ENCODE measurements around the gene CCDC102B.
"Not testable (repeated sequence)": the region's sequence is repeated elsewhere in the genome, so short reads cannot be mapped to it uniquely, and the experiment has no call there.

CCDC102B gene

DNA sequence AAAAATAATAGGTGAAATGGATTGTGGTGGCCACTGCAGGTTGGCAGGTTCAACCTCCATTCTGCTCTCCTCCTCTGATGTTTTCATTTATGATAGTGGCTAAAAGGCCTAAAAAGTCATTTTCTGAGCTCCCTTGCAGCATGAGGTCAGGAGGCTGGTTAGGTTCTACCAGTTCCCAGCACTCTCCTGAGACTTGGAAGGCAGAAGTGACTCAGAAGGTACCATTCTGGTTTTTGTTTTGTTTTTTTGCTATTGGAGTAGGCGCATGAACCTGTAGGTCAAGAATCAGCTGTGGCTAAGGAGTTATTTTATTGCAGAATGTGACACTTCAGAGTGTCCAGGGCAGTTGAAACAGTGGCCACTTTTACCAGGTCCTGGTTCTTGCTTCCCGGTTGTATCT, 181.9 kb downstream of the CCDC102B start:
- no peak for DNase-seq (ENCODE audit: low spot score)

DNA sequence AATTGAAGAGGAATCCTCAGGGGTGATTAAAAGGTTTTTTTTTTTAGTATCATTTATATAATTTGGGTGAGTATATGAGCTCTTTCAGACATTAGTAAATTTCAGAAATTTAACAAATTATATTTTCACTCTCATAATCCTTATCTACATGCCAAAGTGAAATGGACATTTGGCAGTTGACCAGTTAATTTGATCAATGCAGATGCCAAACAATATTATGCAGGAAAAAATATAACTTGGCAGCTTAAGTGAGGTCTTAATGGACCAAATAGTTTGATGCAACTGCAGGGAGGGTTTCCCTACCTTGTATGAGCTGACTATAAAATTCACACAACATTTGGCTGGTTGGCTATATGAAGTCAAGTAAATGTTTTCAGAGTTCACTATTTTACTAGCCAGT, 185.2 kb downstream of the CCDC102B start:
- DNase-seq (ENCODE audit: low spot score) = no peak

DNA sequence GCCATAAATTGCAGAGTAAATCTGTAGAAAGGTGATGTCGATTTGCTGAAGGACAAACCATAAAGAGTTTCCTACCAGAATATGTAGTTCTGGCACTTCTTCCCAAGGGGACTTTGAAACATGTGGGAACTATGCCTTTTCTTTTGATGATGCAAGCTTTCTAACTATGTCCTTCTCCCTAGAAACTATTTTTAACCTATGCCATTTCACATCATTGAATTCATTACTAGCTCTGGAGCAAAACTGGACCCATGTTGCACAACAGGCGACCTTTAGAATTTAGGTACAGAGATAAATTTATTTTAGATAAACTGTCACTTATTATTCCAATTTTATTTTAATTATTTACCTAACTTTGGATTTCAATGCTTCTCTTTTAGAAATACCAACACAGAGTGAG, 186.5 kb downstream of the CCDC102B start:
- no peak for DNase-seq (ENCODE audit: low spot score)

DNA sequence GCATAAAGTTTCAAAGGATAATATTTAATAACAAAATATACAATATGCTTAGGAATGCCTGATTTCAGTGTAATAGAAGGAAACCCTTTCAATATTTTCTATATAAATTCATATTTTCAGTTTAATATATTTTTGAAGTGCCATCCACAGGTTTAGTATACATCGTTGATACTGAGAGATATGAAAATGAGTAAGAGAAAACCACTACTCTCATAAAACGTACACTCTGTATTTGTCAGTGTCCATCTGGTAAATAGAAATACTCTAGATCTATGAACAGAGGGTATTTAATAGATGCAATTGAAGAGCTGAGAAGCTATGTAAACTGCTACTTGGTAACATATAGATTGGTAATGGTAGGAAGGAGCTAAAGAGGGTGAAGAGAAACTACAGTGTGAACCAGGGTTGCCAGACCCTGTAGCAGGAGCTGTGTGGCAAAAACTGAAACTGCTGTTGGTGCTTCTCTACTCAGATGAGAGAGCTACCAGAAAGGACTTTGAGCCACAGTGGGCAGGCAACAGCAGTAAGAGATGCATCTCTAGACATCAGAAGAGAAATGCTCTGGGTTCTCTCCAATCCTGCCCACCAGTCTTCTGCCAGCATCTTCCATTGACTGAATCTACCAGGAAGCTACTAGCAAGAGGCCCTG, 187.4 kb downstream of the CCDC102B start:
- no peak for DNase-seq (ENCODE audit: low spot score)

DNA sequence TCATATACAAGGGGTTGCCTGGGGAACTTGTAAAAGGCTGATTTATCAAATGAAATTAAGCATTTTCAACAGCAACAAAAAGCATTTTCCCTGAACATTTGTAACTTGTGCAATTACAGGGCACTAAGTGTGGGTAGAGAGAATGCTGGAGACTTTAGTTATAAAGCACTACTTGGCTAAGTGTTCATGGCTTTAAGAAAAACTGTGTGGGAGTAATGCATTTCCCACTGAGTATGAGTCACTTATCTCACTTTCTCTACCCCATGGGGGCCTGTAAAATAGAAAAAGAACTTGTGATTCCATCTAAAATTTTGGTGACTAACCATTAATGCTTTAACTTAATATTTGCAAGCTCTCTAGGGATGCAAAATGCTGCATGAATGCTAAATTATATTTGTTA, 193.4 kb downstream of the CCDC102B start:
- no peak for DNase-seq (ENCODE audit: low spot score)

DNA sequence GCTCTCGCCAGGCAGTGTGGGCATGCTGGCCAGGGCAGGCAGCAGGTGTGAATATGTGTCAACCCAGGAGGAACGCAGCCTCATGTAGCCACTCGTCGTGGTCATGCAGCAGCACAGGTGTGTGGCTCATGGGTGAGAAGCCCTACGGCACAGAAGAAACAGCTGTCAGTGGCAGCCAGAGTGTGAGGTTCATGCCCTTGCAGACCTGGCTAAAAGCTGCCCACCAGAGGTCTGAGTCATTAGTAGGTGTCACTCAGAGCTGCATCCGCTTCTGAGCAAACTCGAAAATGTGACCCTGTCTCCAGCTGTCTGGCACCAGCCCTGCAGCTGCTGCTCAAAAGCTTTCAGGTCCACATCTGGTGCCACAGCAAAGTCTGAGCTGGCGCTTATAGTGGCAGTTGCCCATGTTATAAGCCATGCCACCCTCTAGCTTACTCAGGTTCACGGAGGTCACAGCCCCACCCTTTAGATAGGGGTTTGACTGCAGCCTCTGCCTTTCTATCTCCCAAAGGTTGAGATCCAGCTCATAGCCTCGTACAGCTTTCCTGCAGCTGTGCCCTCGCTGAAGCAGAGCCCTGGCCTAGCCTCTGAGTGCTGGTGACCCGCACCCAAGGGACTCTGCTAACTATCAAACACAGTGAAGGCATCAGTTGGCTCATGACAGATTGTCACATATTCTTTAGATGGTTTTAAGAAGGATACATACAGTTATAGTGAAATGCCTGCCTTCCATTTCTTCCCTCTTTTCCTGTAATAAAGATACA, 195.0 kb downstream of the CCDC102B start:
- no peak for DNase-seq (ENCODE audit: low spot score)

DNA sequence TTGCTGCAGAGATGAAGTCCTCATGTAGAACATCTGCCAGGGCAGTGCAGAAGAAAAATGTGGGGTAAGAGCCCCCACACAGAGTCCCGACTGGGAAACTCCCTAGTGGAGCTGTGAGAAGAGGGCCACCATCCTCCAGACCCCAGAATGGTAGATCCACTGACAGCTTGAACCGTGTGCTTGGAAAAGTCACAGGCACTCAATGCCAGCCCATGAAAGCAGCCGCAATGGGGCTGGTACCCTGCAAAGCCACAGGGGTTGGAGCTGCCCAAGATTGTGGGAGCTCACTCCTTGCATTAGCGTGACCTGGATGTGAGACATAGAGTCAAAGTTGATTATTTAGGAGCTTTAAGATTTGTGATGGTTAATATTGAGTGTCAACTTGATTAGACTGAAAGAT, 197.8 kb downstream of the CCDC102B start:
- DNase-seq (ENCODE audit: low spot score) = no peak

DNA sequence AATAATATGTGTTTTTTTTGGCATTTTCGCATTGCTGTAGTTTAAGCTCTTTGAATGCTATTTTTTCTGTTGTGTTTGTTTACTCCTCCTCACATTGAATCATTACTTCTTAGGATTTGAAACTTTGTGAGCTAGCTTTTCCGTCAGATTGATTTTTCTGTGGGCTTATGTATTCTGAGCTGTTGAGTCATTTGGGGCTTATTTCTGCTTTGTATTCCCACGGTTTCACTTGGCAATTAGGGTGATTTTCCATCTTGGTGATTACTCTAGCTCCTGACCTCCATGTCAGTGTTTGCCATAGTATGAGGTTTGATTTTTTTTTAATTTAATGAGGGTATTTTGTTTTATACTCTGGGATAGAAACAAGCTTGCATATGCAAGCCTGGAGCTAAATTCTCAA, 200.0 kb downstream of the CCDC102B start:
- no peak for DNase-seq (ENCODE audit: low spot score)

DNA sequence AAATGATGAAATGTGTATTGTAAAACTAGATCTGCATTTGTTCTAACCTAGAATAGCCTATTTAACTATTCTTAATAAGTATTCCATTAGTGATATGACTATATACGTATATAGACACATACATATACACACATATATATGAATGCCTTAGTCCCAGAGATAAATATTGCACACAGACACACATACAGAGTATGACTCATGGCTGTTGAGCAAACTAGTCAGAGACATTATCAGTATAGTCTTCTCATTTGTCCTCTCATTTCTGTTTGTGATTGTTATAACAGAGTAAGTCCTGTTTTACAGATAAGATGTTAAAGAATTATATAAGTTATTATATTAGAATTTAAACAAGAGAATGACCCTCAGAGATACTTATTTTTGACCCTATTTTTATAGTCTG, 202.5 kb downstream of the CCDC102B start:
- no peak for DNase-seq (ENCODE audit: low spot score)

DNA sequence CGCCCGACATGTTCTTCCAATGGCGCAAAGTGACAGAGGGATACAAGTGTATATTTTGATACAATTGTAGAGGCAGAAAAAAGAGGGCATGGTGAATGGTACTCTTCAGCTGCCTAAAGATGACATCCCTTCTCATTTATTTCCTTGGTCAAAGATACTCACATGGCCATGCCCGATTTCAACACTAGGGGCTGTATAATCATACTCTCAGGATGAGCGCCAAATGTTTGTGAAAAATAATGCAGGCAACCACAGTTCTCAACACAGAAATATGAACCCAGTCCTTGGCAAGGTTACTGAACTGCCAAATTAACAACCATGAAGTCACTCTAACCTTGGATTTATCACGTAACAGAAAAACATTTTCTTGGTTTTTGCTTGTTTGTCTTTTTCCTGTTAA, 204.4 kb downstream of the CCDC102B start:
- DNase-seq (ENCODE audit: low spot score) = no peak

DNA sequence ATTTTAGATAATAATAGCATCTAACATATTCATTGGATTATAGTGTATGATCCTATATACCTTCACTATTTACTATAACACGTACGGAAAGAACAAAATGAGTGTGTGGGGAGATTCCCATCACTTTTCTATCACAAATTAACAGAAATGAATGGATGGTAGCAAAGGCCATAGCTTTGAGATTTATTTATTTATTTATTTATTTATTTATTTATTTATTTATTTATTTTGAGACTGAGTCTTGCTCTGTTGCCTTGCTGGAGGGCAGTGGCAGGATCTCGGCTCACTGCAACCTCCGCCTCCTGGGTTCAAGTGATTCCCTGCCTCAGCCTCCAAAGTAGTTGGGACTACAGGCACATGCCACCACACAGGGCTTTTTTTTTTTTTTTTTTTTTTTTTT, 208.3 kb downstream of the CCDC102B start:
- DNase-seq (ENCODE audit: low spot score) = not testable (repeated sequence)

DNA sequence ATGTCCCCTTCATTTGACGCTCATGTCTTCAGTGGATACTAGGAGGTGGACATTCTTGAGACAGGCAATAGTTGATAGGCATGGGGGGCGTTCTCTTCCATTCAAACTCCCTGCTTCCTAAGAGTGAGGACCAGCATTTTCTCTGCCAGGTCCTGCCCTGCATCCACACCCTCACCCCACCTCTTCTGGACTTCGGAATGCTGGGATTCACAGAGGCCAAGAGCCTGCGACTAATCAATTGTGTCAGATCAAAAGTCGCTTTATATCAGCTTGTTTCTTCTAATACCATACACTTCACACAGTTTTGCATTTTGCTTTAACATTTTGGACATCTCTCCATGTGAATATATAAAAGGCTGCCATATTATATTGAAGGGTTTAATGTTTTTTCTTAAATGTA, 210.7 kb downstream of the CCDC102B start:
- DNase-seq (ENCODE audit: low spot score) = no peak

DNA sequence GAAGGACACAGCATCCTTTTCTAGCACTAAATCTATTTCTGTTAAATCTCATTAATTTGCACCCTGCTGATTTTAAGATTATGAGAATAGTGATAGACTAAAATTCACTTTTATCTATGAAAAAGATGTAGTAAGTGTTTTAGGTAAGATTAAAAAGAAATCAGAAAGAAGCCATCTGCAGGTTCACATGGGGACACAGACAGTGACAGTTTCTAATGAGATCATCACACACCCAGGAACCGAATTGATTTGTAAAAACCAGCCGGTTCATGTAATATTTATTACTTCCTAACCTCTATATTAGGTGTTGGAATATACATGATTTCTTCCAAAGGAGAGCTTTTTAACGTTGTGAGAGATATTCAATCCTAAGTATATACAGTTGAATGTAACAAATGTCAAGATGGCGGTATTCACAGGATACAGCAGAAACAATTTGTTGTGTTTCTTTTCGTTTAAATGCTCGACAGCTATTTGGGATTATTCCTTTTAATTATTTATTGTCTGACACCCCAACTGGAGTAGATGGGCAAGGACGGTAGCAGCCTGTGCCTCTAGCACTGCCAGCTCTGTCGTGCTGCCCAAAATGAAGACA, 223.4 kb downstream of the CCDC102B start:
- no peak for DNase-seq (ENCODE audit: low spot score)

DNA sequence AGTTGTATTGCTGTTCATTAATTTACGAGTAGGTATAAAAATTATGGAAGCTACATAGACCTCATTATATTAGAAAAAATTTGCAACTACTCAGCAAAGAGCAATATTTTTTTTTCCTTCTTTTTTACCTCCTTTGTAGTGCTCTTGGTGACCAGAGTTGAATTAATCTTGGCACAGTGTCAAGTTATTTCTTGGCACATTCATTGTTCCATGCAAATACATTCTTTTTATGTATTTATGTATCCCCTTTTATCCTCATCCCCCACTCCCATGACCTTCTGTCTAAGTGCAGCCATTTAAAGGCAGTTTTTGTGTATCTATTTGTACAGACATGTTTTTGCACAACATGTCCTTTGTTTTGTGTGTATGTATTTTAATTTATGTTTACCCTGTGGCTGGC, 224.5 kb downstream of the CCDC102B start:
- no peak for DNase-seq (ENCODE audit: low spot score)

DNA sequence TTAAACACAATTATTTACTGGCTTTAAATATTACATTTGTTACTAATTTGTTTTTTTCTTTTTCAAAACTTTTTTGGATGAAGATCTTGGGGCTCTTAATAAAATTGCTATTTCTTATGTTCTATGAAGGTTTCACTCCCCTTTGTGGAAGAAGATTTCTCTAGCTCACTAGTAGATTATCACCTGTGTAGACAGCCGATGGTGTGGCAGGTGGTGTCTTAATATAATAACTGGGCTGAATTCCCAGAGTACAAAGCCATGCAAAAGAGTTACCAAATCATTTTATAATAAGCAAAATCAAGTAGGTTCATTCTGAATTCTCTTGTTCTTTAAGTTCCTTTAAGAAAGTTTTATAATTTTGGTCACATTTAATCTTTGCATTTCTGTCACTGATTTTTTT, 233.7 kb downstream of the CCDC102B start:
- no peak for DNase-seq (ENCODE audit: low spot score)

DNA sequence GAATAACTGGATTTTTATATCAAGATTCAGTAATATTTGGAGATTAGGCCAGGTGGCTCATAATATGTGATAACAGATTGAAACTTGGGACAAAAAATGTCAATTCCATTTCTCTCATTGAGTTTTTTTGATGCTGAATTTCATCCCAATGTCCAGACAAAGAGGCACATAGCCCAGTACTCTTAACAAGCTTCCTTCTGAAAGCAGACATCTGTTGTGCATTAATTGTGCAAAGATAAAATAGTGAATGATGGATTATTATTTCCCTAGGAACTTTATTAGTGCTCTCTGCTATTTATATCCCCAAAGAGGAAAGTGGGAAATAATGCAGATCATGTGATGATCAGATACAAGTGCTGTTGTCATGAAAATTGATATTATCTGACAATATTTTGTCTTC, 234.1 kb downstream of the CCDC102B start:
- DNase-seq (ENCODE audit: low spot score) = no peak

DNA sequence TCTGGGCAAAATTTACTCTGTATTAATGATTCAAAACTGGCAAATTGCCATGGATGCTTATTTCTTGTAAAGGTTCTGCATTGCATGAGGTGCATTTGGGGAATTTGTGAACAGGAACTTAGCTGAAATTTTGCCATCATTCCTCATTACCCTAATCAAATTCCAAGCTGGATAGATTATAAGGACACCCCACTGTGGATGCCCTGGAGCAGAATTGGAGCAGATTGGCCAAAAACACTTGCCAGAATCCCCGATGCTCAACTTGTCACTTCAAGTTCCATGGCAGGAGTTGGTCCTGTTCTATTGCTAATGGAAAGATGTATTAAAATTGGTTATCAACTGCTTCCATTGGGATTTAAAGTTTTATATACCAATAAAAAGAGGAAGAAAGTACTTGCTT, 237.9 kb downstream of the CCDC102B start:
- no peak for DNase-seq (ENCODE audit: low spot score)

DNA sequence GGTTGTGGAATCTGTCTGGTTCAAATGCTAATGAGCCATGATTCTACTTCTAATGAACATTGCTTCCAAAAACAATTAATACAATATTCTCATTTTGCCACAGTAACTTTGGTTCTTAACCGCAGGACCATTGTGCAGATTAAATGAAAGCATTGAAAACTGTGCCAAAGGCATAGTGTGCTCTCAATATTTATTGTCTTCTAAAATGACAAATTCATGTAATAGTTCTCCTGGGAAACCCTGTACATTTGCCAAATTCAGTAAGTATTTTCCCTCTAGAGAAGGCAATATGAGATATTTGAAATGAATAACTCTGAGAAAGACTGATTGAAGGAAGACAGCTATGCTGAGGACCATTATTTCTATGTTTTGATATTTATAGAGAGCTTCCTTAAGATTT, 246.3 kb downstream of the CCDC102B start:
- DNase-seq (ENCODE audit: low spot score) = no peak

DNA sequence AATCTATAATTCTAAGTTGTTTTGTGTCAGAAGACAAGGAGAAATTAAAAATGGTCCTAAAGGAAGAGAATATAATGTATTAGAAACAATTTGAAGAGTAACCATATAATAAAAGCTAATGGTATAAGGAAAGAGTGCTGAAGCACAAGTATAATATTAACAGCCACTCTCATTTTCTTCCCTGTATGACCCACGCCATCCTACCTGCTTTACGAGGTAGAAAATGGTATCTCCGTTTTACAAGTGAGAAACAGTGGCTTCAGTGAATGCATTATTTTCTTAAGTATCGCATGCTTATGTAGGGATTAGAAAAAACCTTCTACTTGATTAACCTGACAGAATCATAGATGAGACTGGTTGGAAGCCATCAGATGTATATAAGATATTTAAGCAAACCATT, 266.2 kb downstream of the CCDC102B start:
- no peak for DNase-seq (ENCODE audit: low spot score)

DNA sequence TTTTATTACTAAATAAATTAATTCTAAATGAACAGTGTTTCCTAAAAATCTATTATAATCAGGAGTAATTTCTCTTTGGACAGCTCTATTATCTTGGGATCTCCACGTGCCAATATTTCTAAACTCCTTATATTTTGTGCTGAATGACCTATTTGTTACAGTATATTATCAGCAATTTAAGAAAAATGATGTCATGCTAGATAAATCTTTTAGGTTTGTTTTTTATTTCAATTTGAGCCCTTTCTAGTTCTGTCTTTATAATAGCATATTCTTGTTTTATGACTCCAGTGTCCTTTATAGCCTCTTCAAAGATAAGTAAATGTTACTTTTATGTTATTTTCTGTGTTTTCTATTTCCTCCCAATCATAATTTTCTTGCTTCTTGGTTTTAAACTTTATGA, 269.2 kb downstream of the CCDC102B start:
- no peak for DNase-seq (ENCODE audit: low spot score)

DNA sequence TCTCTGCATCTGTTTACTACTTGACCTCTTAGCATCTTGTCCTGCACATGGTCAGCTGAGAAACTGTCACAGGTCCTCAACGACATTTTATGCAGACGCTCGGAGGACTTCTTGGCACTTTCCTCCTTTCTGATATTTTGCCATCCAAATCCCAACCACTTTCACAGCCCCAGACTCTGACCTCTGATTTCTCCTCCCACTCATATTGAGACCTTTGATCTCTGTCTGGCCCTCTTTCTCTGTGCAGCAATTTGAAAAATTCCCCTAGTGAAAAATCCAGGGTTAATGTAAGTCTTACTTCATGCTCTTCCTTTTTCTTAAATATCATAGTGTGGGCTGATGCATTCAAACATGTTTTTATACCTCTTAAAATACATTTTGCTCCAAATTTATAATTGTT, 273.8 kb downstream of the CCDC102B start:
- DNase-seq (ENCODE audit: low spot score) = no peak

DNA sequence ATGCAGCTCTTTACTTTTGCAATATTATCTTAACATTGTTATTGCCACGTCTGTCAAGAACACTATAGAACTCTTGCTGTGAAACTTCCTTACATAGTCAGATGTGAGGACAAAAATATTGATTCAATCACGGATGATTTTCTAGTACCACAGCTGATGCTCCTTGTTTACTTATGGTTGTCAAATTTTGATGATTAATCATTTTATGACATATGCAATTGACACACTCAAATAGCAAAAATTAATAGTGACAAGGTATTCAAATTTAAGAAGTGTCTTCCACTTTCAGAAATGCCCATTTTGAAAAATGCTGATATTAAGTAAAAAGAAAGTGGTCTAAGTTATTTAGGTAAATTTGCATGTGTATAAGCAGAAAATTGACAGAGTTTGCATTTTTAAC, 284.0 kb downstream of the CCDC102B start:
- DNase-seq (ENCODE audit: low spot score) = no peak

DNA sequence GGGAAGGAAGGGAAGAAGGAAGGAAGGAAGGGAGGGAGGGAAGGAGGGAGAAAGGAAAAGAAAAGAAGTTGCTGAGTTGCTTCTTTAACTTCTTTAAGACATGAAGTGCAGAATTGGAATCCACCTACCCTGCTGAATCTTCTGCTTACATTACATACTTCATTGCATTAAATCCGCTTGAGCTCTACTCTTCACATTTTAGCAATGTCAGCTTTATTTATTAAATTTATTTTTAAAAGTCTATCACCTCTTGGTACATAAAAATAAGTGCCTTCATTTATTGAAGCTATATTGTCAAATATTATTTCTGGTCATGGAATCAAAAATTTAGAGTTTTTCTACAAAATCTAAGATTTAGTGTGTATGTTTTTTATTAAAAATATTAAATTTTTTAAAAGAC, 284.6 kb downstream of the CCDC102B start:
- no peak for DNase-seq (ENCODE audit: low spot score)

DNA sequence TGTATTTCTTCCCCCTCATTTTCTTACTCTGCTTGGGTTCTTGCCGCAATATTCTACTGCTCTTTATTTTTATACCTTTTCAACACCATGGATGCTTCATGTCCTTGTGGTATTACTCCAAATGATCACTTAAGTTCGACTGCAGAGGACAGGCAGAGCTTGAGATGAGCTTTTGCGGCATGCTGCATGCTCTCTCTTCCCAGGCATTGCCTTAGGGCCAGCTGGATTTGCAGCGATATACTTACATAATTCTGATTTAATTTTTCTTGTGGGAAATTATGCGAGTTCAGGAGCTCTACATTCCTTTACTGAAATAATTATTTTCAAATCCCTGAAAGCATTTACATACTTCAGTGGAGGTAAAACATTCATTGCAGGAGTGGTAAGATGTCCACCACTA, 288.1 kb downstream of the CCDC102B start:
- DNase-seq (ENCODE audit: low spot score) = no peak

Data from globus pallidus (tissue), 1 donor.